ENCODE data around the gene RNF112. TPM values are rescaled to one million over a fixed set of nuclear protein-coding genes. Genes with fewer than 3 reads are reported as not detected.
A peak's percentile ranks its signal among the peaks of the same experiment; 100 is the strongest.

The RNF112 gene
- total RNA-seq (1 to 10 TPM; 1.4 to 1.5 TPM), total RNA-seq (0 to 0.94 (median 0.16) reads per million in 172 experiments)
- polyA plus RNA-seq (2013, experiment 1 of 2): 0.18 TPM
- polyA plus RNA-seq (2013, experiment 2 of 2): 0.82 TPM

- H3K9me3 Mint-ChIP-seq: no peaks in the 10 kb centered on the region
- ChIA-PET CTCF (no interaction called here), POLR2A (no interaction called here)
- peaks cover 0 to 2% of the 10 kb centered on the region in 2 experiments for H3K27me3 ChIP-seq (ENCODE audit: control insufficient read depth in 1 of 2, insufficient read depth in 2 of 2, low read length in 2 of 2)
- TF ChIP-seq CTCF (IDR thresholded peaks at IDR 0.05): no peak
- H3K27ac ChIP-seq (ENCODE audit: low read depth in 1 of 2, low read length in 2 of 2): no peak within 1 kb of the TSS
- no peak within 1 kb of the TSS for H3K4me3 ChIP-seq (ENCODE audit: low read length)
- H3K4me1 ChIP-seq (ENCODE audit: insufficient read depth, low read length): no peaks in the 10 kb centered on the region
- no peaks in the 10 kb centered on the region for H3K4me1 Mint-ChIP-seq (ENCODE audit: low read depth)
- H3K27ac Mint-ChIP-seq: no peak within 1 kb of the TSS
- H3K36me3 Mint-ChIP-seq (ENCODE audit: low read depth): no peaks in the 10 kb centered on the region
- no peak within 1 kb of the TSS for H3K4me3 Mint-ChIP-seq
- DNase-seq (no peak), ATAC-seq (ENCODE audit: poor library complexity) (no peak)
- no peaks in the 10 kb centered on the region for H3K27me3 Mint-ChIP-seq
- intact Hi-C loops (cut with DNase I, micrococcal nuclease): no loop called here
- no peaks in the 10 kb centered on the region for H3K9me3 ChIP-seq (ENCODE audit: control insufficient read depth in 1 of 2, insufficient read depth in 1 of 2, low read length in 2 of 2)
- H3K36me3 ChIP-seq (ENCODE audit: insufficient read depth, low read length): no peaks in the 10 kb centered on the region
These were observed at the start of gene RNF112 for GRCh38 chr17:19410875-19411620. RNF112 (plus strand) TSS chr17:19411232; CDS start chr17:19411409, 177 bp downstream.

- peaks cover 5% of the 10 kb centered on the region for H3K27me3 Mint-ChIP-seq
- no peak overlapping the region for H3K4me3 ChIP-seq (ENCODE audit: low read length)
- ChIA-PET CTCF (no interaction called here), POLR2A (interaction anchor here (2.3 kb wide), 1 partner anchor 17 kb away, joined by 58 read pairs; the partner anchor contains the start of gene MAPK7)
- intact Hi-C loops (cut with DNase I, micrococcal nuclease): loop anchor here (5.0 to 10.0 kb wide), 3 partner anchors 146 to 357 kb away; partner anchors contain the start of genes ALDH3A2 (in 1 of the 2) and FAM83G (in 1 of the 2)
- no peak for ATAC-seq (ENCODE audit: poor library complexity)
- no peaks in the 10 kb centered on the region for H3K9me3 Mint-ChIP-seq
- peaks cover 0 to 3% of the 10 kb centered on the region in 2 experiments for H3K9me3 ChIP-seq (ENCODE audit: control insufficient read depth in 1 of 2, insufficient read depth in 1 of 2, low read length in 2 of 2)
- H3K36me3 ChIP-seq (ENCODE audit: insufficient read depth, low read length): no peaks in the 10 kb centered on the region
- H3K27ac ChIP-seq (ENCODE audit: low read depth in 1 of 2, low read length in 2 of 2): no peak overlapping the region
- peaks cover 16% of the 10 kb centered on the region for H3K4me1 ChIP-seq (ENCODE audit: insufficient read depth, low read length)
- H3K27ac Mint-ChIP-seq: no peak overlapping the region
- H3K4me3 Mint-ChIP-seq: peak overlapping the region; percentile 86
- H3K27me3 ChIP-seq (ENCODE audit: control insufficient read depth in 1 of 2, insufficient read depth in 2 of 2, low read length in 2 of 2): peaks cover 3 to 4% of the 10 kb centered on the region in 2 experiments
- H3K36me3 Mint-ChIP-seq (ENCODE audit: low read depth): no peaks in the 10 kb centered on the region
- peaks cover 14% of the 10 kb centered on the region for H3K4me1 Mint-ChIP-seq (ENCODE audit: low read depth)
- peak in 2 of 14 experiments; percentile 25 to 28 for DNase-seq
- no peak for TF ChIP-seq CTCF (IDR thresholded peaks at IDR 0.05)
These were observed 49.7 kb upstream of the RNF112 start for GRCh38 chr17:19361326-19361725.

- Mint-ChIP-seq H3K27ac (peak overlapping the region; percentile 39), H3K36me3 (ENCODE audit: low read depth) (no peaks in the 10 kb centered on the region), H3K4me3 (peak overlapping the region; percentile 86), H3K9me3 (no peaks in the 10 kb centered on the region), H3K4me1 (ENCODE audit: low read depth) (peaks cover 14% of the 10 kb centered on the region), H3K27me3 (peaks cover 5% of the 10 kb centered on the region)
- CTCF ChIA-PET: interaction anchor here (1.9 to 3.0 kb wide), 3 partner anchors 16 to 86 kb away, joined by 11 to 62 read pairs (median 49); partner anchors contain the start of gene MAPK7
- intact Hi-C loops (cut with DNase I, micrococcal nuclease): loop anchor here (1.0 to 10.0 kb wide), 6 partner anchors 16 to 405 kb away; partner anchors contain the start of genes ALDH3A2 (in 1 of the 2), FAM83G (in 1 of the 2) and MAPK7 (in 1 of the 2)
- Histone ChIP-seq H3K36me3 (ENCODE audit: insufficient read depth, low read length) (no peaks in the 10 kb centered on the region), H3K27me3 (ENCODE audit: control insufficient read depth in 1 of 2, insufficient read depth in 2 of 2, low read length in 2 of 2) (peaks cover 3 to 4% of the 10 kb centered on the region in 2 experiments), H3K4me3 (ENCODE audit: low read length) (peak overlapping the region; percentile 75), H3K27ac (ENCODE audit: low read depth in 1 of 2, low read length in 2 of 2) (no peak overlapping the region), H3K4me1 (ENCODE audit: insufficient read depth, low read length) (peaks cover 16% of the 10 kb centered on the region), H3K9me3 (ENCODE audit: control insufficient read depth in 1 of 2, insufficient read depth in 1 of 2, low read length in 2 of 2) (peaks cover 0 to 4% of the 10 kb centered on the region in 2 experiments)
- TF ChIP-seq CTCF (IDR thresholded peaks at IDR 0.05): no peak
- ATAC-seq (ENCODE audit: poor library complexity): no peak
- POLR2A ChIA-PET: interaction anchor here (0.6 to 2.3 kb wide), 2 partner anchors 16 to 585 kb away, joined by 4 to 58 read pairs; partner anchors contain the start of gene MAPK7
- no peak for DNase-seq
These were observed 49.1 kb upstream of the RNF112 start for GRCh38 chr17:19361944-19362276.
